GM23338 (cell line): ENCODE measurements around the gene NAA25. TPM values are rescaled to one million over a fixed set of nuclear protein-coding genes. Genes with fewer than 3 reads are reported as not detected.
A peak's percentile ranks its signal among the peaks of the same experiment; 100 is the strongest.
"Not testable (repeated sequence)": the region's sequence is repeated elsewhere in the genome, so short reads cannot be mapped to it uniquely, and the experiment has no call there.

Experiments used
- ATAC-seq: fragments of 200-7000 bp; cut with Tn5 transposase; 3 replicates; pipeline ENCODE4 v1.9.1; 2020
- DNase-seq: peaks from one replicate; pipeline ENCODE4 v3.0.0-alpha.2; 2015; ENCODE audit warnings: low spot score
- H2AFZ ChIP-seq: fragments of 200-600 bp; sonication (generic); 2 replicates; pipeline ENCODE4 v1.8.0; 2016; ENCODE audit warnings: antibody characterized with exemption, mild to moderate bottlenecking, moderate library complexity
- H3F3A ChIP-seq: fragments of 200-600 bp; sonication (generic); replicated peaks from 2 replicates; pipeline ENCODE4 v1.8.0; 2017; ENCODE audit warnings: antibody characterized with exemption, mixed run types, low read depth
- H3K27ac ChIP-seq: fragments of 200-600 bp; sonication (generic); 2 replicates; pipeline ENCODE4 v1.6.1; 2016; ENCODE audit warnings: low read depth
- H3K27me3 ChIP-seq: fragments of 200-600 bp; sonication (generic); 2 replicates; pipeline ENCODE4 v1.8.0; 2016; ENCODE audit warnings: mild to moderate bottlenecking, mixed run types, moderate library complexity; ENCODE audit not compliant: insufficient read depth
- H3K36me3 ChIP-seq: fragments of 200-600 bp; sonication (generic); 2 replicates; pipeline ENCODE4 v1.8.0; 2016; ENCODE audit warnings: mild to moderate bottlenecking; ENCODE audit not compliant: insufficient read depth
- H3K4me1 ChIP-seq: fragments of 200-600 bp; sonication (generic); 2 replicates; pipeline ENCODE4 v1.8.0; 2016; ENCODE audit warnings: mild to moderate bottlenecking, moderate library complexity; ENCODE audit not compliant: insufficient read depth
- H3K4me2 ChIP-seq: fragments of 200-600 bp; sonication (generic); 2 replicates; pipeline ENCODE4 v1.7.1; 2017; ENCODE audit warnings: mixed run types
- H3K4me3 ChIP-seq: fragments of 200-600 bp; sonication (generic); 2 replicates; pipeline ENCODE4 v1.6.1; 2016; ENCODE audit warnings: mixed run types
- H3K79me2 ChIP-seq: fragments of 200-600 bp; sonication (generic); replicated peaks from 2 replicates; pipeline ENCODE4 v1.8.0; 2017; ENCODE audit warnings: mild to moderate bottlenecking; ENCODE audit not compliant: insufficient read depth
- H3K9me2 ChIP-seq: fragments of 200-600 bp; sonication (generic); 2 replicates; pipeline ENCODE4 v1.8.0; 2017; ENCODE audit not compliant: insufficient read depth
- H4K20me1 ChIP-seq: fragments of 200-600 bp; sonication (generic); replicated peaks from 2 replicates; pipeline ENCODE4 v1.8.0; 2017; ENCODE audit warnings: mild to moderate bottlenecking; ENCODE audit not compliant: insufficient read depth
- H3K27ac Mint-ChIP-seq: 2 replicates; pipeline ENCODE4 v1.8.0; 2020; ENCODE audit warnings: inconsistent platforms, mild to moderate bottlenecking, moderate library complexity, mixed read lengths
- H3K27me3 Mint-ChIP-seq: 3 replicates; pipeline ENCODE4 v1.8.0; 2022; ENCODE audit warnings: low read depth, mild to moderate bottlenecking, moderate library complexity, mixed read lengths, inconsistent platforms; ENCODE audit not compliant: insufficient read depth, poor library complexity
- H3K36me3 Mint-ChIP-seq: 3 replicates; pipeline ENCODE4 v1.8.0; 2021; ENCODE audit warnings: low read depth, mild to moderate bottlenecking, inconsistent platforms, moderate library complexity, mixed read lengths
- H3K4me1 Mint-ChIP-seq: 3 replicates; pipeline ENCODE4 v1.8.0; 2020; ENCODE audit warnings: mild to moderate bottlenecking, inconsistent platforms, mixed read lengths
- H3K4me3 Mint-ChIP-seq: 3 replicates; pipeline ENCODE4 v1.8.0; 2021; ENCODE audit warnings: moderate library complexity, mild to moderate bottlenecking, inconsistent platforms, mixed read lengths
- H3K9me3 Mint-ChIP-seq: 3 replicates; pipeline ENCODE4 v1.8.0; 2020; ENCODE audit warnings: moderate library complexity, mild to moderate bottlenecking, inconsistent platforms, mixed read lengths
- EZH2phosphoT487 ChIP-seq: fragments of 200-600 bp; sonication (generic); IDR thresholded peaks from one replicate; pipeline ENCODE4 v1.8.1; 2018; ENCODE audit warnings: antibody characterized with exemption; ENCODE audit not compliant: unreplicated experiment
- JUNB ChIP-seq: IDR thresholded peaks from one replicate; pipeline ENCODE4 v1.6.1; 2016; ENCODE audit warnings: antibody characterized with exemption; ENCODE audit not compliant: unreplicated experiment
- NANOG ChIP-seq: IDR thresholded peaks from 2 replicates; pipeline ENCODE4 v1.6.1; 2016; ENCODE audit warnings: antibody characterized with exemption, borderline replicate concordance
- ZNF114 ChIP-seq: fragments of 250-450 bp; sonication (Bioruptor Pico); IDR thresholded peaks from 2 replicates; pipeline ENCODE4 v1.5.0; 2020; ENCODE audit warnings: mild to moderate bottlenecking, moderate library complexity
- ZNF331 ChIP-seq: fragments of 250-450 bp; sonication (Bioruptor Pico); IDR thresholded peaks from 2 replicates; pipeline ENCODE4 v1.5.0; 2020; ENCODE audit warnings: low read depth, mild to moderate bottlenecking, moderate library complexity
- polyA plus RNA-seq: library from polyadenylated mRNA; unstranded; fragments of >200 nt; fragmentation: Nextera tagmentation; extraction: Ambion mirVana; gene quantifications from 2 replicates; pipeline ENCODE4 v1.2.1, GENCODE V29; 2016
- total RNA-seq: library from RNA; depleted of rRNA; stranded (reverse); fragments of >200 nt; shearing (Covaris generic); gene quantifications from 2 replicates; pipeline ENCODE4 v1.2.3, GENCODE V29; 2014
- TF ChIP-seq, protein P1 (sequence below): IDR thresholded peaks from 2 replicates; pipeline ENCODE4 v1.6.1; 2016; ENCODE audit warnings: antibody characterized with exemption
- TF ChIP-seq, protein P2 (sequence below): fragments of 250-450 bp; sonication (Bioruptor Pico); IDR thresholded peaks from 2 replicates; pipeline ENCODE4 v1.5.0; 2020; ENCODE audit warnings: mild to moderate bottlenecking, moderate library complexity

NAA25 gene
- total and polyA plus RNA-seq, 2 experiments from 2014 or later: 49.0 to 55.1 TPM

DNA sequence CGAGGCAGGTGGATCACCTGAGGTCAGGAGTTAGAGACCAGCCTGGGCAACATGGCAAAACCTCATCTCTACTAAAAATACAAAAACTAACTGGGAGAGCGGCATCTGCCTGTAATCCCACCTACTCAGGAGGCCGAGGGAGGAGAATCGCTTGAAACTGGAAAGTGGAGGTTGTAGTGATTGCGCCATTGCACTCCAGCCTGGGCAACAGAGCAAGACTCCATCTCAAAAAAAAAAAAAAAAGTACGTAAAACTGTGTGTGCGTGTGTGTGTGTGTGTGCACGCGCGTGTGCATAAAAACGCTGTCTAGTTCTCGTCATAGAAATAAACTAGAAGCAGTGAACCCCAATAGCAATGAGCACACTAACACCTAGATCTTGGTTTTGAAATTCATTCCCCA lies 72.0 kb downstream of the NAA25 start:
- not testable (repeated sequence) for H3K27me3 ChIP-seq, H4K20me1 ChIP-seq, H2AFZ ChIP-seq, H3K9me3 Mint-ChIP-seq, H3K4me2 ChIP-seq, ATAC-seq, H3K27ac Mint-ChIP-seq, DNase-seq, H3K4me3 Mint-ChIP-seq, H3K4me3 ChIP-seq, H3K9me2 ChIP-seq, H3F3A ChIP-seq, H3K27me3 Mint-ChIP-seq, H3K27ac ChIP-seq, H3K79me2 ChIP-seq
- Histone ChIP-seq H3K4me1 (peaks cover 25% of the 10 kb centered on the region; the same call in 1 of the 2 replicates), H3K36me3 (peaks cover 55% of the 10 kb centered on the region)
- H3K4me1 Mint-ChIP-seq: peaks cover 23% of the 10 kb centered on the region; the same call in 2 of the 3 replicates
- H3K36me3 Mint-ChIP-seq: peaks cover 79% of the 10 kb centered on the region

- TF ChIP-seq JUNB: no peak
- TF ChIP-seq EZH2phosphoT487: no peak
- no peak for TF ChIP-seq ZNF114 (CRISPR knock-in tag)
- TF ChIP-seq, protein P1, sequence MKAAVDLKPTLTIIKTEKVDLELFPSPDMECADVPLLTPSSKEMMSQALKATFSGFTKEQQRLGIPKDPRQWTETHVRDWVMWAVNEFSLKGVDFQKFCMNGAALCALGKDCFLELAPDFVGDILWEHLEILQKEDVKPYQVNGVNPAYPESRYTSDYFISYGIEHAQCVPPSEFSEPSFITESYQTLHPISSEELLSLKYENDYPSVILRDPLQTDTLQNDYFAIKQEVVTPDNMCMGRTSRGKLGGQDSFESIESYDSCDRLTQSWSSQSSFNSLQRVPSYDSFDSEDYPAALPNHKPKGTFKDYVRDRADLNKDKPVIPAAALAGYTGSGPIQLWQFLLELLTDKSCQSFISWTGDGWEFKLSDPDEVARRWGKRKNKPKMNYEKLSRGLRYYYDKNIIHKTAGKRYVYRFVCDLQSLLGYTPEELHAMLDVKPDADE: no peak
- TF ChIP-seq NANOG: 0 out of 2 replicates have a peak, but pooled peaks have one; percentile 14
- TF ChIP-seq ZNF331 (CRISPR knock-in tag): no peak
- TF ChIP-seq, protein P2, sequence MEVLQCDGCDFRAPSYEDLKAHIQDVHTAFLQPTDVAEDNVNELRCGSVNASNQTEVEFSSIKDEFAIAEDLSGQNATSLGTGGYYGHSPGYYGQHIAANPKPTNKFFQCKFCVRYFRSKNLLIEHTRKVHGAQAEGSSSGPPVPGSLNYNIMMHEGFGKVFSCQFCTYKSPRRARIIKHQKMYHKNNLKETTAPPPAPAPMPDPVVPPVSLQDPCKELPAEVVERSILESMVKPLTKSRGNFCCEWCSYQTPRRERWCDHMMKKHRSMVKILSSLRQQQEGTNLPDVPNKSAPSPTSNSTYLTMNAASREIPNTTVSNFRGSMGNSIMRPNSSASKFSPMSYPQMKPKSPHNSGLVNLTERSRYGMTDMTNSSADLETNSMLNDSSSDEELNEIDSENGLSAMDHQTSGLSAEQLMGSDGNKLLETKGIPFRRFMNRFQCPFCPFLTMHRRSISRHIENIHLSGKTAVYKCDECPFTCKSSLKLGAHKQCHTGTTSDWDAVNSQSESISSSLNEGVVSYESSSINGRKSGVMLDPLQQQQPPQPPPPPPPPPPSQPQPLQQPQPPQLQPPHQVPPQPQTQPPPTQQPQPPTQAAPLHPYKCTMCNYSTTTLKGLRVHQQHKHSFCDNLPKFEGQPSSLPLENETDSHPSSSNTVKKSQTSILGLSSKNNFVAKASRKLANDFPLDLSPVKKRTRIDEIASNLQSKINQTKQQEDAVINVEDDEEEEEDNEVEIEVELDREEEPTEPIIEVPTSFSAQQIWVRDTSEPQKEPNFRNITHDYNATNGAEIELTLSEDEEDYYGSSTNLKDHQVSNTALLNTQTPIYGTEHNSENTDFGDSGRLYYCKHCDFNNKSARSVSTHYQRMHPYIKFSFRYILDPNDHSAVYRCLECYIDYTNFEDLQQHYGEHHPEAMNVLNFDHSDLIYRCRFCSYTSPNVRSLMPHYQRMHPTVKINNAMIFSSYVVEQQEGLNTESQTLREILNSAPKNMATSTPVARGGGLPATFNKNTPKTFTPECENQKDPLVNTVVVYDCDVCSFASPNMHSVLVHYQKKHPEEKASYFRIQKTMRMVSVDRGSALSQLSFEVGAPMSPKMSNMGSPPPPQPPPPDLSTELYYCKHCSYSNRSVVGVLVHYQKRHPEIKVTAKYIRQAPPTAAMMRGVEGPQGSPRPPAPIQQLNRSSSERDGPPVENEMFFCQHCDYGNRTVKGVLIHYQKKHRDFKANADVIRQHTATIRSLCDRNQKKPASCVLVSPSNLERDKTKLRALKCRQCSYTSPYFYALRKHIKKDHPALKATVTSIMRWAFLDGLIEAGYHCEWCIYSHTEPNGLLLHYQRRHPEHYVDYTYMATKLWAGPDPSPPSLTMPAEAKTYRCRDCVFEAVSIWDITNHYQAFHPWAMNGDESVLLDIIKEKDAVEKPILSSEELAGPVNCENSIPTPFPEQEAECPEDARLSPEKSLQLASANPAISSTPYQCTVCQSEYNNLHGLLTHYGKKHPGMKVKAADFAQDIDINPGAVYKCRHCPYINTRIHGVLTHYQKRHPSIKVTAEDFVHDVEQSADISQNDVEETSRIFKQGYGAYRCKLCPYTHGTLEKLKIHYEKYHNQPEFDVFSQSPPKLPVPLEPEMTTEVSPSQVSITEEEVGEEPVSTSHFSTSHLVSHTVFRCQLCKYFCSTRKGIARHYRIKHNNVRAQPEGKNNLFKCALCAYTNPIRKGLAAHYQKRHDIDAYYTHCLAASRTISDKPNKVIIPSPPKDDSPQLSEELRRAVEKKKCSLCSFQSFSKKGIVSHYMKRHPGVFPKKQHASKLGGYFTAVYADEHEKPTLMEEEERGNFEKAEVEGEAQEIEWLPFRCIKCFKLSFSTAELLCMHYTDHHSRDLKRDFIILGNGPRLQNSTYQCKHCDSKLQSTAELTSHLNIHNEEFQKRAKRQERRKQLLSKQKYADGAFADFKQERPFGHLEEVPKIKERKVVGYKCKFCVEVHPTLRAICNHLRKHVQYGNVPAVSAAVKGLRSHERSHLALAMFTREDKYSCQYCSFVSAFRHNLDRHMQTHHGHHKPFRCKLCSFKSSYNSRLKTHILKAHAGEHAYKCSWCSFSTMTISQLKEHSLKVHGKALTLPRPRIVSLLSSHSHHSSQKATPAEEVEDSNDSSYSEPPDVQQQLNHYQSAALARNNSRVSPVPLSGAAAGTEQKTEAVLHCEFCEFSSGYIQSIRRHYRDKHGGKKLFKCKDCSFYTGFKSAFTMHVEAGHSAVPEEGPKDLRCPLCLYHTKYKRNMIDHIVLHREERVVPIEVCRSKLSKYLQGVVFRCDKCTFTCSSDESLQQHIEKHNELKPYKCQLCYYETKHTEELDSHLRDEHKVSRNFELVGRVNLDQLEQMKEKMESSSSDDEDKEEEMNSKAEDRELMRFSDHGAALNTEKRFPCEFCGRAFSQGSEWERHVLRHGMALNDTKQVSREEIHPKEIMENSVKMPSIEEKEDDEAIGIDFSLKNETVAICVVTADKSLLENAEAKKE: no peak
- DNase-seq: no peak
- peak overlapping the region; percentile 52 for H3K27ac Mint-ChIP-seq
- H3K4me3 Mint-ChIP-seq: no peak overlapping the region
- Histone ChIP-seq H3K27me3 (no peaks in the 10 kb centered on the region), H4K20me1 (peaks cover 6% of the 10 kb centered on the region; the same call in 1 of the 2 replicates), H3K4me3 (no peak overlapping the region), H3K4me1 (peaks cover 25% of the 10 kb centered on the region; the same call in 1 of the 2 replicates), H3K9me2 (no peaks in the 10 kb centered on the region), H2AFZ (no peak overlapping the region), H3K36me3 (peaks cover 49% of the 10 kb centered on the region), H3K27ac (no peak overlapping the region), H3K79me2 (no peaks in the 10 kb centered on the region; the same call in 1 of the 2 replicates), H3F3A (peaks cover under 1% of the 10 kb centered on the region), H3K4me2 (peak overlapping the region; percentile 7; the same call in 1 of the 2 replicates)
- H3K9me3 Mint-ChIP-seq: no peaks in the 10 kb centered on the region
- peaks cover 82% of the 10 kb centered on the region for H3K36me3 Mint-ChIP-seq
- peak; percentile 54; the same call in 2 of the 3 replicates for ATAC-seq
- peaks cover 4% of the 10 kb centered on the region for H3K27me3 Mint-ChIP-seq
- H3K4me1 Mint-ChIP-seq: peaks cover 23% of the 10 kb centered on the region; the same call in 2 of the 3 replicates
Observed at GRCh38 chr12:112035219-112035785, 73.3 kb downstream of the NAA25 start.
